HG03025 (cell line): Measurements from ENCODE around the gene TCTN2.

Experiments
- ATAC-seq: cut with Tn5 transposase; IDR thresholded peaks from one replicate; pipeline ENCODE4 v1.9.1; 2021; ENCODE audit warnings: mild to moderate bottlenecking, moderate library complexity; ENCODE audit not compliant: unreplicated experiment, low FRiP score

TCTN2 gene

GRCh38 chr12:123733229-123733628 lies 62.3 kb downstream of the TCTN2 start:
- ATAC-seq, result no peak

GRCh38 chr12:123734268-123734667 lies 63.4 kb downstream of the TCTN2 start:
- no peak for ATAC-seq

GRCh38 chr12:123741937-123742572 lies 71.1 kb downstream of the TCTN2 start:
- ATAC-seq, result no peak

GRCh38 chr12:123743002-123743401 lies 72.1 kb downstream of the TCTN2 start:
- ATAC-seq, result no peak

GRCh38 chr12:123744836-123745235 lies 73.9 kb downstream of the TCTN2 start:
- no peak for ATAC-seq

GRCh38 chr12:123747309-123747708 lies 76.4 kb downstream of the TCTN2 start:
- ATAC-seq, result no peak

- ATAC-seq, result no peak
Measured at GRCh38 chr12:123748161-123748560, 77.2 kb downstream of the TCTN2 start.

GRCh38 chr12:123748661-123749060 lies 77.7 kb downstream of the TCTN2 start:
- no peak for ATAC-seq

- no peak for ATAC-seq
Measured at GRCh38 chr12:123749355-123749754, 78.4 kb downstream of the TCTN2 start.

- ATAC-seq, result no peak
Measured at GRCh38 chr12:123750159-123750656, 79.3 kb downstream of the TCTN2 start.

GRCh38 chr12:123752046-123752445 lies 81.1 kb downstream of the TCTN2 start:
- no peak for ATAC-seq

GRCh38 chr12:123754041-123754772 lies 83.3 kb downstream of the TCTN2 start:
- ATAC-seq, result no peak

- no peak for ATAC-seq
Measured at GRCh38 chr12:123757561-123757960, 86.6 kb downstream of the TCTN2 start.
